NCI-H2196 (cell line): Measurements from ENCODE around the gene ANKRD29.

Source experiments
- DNase-seq: peaks from one replicate; lab custom pipeline; 2025; ENCODE audit not compliant: unreplicated experiment; lab: John Stamatoyannopoulos, UW

Gene ANKRD29

DNA sequence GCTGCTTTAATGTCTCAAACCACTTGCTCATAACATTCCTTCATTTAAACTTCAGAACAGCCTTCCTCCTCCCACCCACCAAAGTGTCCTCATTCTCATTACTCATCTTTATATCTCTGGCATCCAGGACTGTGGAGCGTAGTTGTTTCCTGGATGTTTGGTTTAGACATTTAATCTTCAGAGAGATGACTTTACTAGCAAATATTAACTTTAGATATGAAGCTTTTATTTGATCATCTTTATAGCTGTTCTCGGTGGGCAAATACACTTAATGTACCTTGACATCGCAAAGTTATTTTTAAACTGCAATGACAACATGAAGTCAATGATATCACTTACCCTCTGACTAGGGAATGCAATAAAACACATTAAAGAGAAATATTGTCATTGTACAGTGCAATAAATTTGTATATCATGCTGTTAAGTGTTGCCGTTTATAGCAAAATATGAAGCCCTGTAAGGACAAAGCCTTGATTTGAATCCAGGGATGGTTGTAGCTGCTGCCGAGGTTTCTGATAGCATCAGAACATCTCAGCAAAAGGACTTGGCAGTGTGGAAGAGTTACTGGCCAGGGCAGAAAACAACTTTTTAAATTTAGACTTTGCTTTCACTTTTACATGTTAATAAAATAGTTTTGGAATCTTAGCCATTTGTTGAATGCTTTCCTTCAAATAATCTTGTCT, 21.9 kb upstream of the ANKRD29 start:
- no peak for DNase-seq

DNA sequence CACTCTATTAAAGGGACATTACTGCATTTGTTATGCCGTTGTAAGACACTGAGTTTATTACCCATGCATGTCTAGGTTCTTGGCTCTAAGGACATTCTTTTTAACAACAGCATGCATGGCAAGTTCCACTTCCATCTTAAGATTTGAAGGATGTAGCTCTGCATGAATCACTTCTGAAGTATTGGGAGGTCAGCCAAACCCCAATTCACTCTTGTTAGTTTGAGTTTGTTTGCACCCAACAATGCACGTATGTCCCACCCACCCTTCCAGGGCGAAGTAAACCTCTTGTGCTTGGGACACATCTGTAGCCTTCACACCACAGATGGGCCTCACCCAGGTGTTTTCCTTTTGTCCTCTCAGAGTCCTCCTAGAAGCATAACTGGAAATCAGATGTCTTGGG, 21.0 kb upstream of the ANKRD29 start:
- no peak for DNase-seq

DNA sequence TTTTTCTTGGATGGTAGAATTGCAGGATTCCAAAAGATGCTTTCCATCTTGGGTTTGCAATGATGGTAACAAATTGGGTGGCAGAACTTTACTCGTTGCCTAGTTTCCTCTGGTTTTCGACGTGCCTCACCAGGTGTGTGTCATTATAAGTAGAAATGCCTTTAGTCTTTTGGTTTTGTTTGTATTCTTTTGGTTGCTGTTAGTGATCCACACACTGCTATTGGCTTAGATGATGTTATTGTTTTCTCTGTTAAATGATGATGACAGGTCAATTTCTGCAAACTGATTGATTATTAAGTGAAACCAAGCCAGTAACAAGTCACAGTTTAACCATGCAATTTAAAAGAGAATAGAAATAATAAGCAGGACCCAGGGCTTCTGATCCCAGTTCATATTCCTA, 20.4 kb upstream of the ANKRD29 start:
- DNase-seq = no peak

DNA sequence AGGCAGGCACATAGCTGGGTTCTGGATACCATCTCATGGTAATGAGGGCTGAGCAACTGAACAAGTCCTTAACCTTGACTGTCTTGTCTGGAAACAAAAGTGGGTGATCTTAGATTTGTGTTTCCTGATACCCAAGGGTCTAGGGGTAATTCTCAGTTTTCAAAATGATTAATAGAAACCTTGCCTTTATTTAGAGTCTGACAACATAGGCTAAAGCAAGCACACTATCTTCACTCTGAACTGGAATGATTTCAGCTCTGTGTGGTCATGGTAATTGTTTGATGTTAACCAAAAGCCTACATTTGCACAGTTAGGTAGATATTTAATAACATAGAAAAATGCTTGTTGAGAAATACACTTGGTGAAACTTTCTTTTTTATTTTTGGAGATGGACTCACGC, 19.8 kb upstream of the ANKRD29 start:
- no peak for DNase-seq

DNA sequence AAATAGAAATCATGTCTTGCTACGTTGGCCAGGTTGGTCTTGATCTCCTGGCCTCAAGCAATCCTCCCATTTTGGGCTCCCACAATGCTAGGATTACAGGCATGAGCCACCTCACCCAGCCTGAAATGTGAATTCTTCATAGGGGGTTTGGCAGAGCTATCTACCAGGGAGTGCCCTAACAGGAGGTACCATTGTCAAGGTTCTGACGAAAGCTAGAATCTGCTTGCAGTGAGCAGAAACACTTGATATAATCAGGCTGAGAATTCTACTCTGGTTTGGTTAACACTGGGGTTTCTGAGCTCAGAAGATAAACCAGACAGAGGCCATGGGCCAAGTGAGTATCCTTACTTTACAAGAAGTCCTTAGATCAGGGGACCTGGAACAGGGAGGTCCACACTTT, 19.3 kb upstream of the ANKRD29 start:
- DNase-seq = no peak

DNA sequence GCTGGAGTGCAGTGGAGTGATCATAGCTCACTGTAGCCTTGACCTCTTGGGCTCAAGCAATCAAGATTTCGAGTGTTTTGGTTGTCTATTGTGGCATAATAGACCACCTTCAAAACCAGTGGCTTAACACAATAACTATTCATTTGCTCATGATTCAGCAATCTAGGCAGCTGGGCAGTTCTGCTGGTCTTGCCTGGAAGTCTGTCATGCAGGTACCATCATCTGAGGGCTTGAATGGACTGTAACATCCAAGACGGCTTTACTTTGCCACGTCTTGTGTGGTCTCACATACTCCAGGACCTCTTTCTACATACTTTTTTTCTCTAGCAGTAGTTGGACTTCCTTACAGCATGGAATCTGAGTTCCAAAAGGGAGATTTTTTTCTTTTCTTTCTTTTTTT, 13.2 kb upstream of the ANKRD29 start:
- DNase-seq = no peak

DNA sequence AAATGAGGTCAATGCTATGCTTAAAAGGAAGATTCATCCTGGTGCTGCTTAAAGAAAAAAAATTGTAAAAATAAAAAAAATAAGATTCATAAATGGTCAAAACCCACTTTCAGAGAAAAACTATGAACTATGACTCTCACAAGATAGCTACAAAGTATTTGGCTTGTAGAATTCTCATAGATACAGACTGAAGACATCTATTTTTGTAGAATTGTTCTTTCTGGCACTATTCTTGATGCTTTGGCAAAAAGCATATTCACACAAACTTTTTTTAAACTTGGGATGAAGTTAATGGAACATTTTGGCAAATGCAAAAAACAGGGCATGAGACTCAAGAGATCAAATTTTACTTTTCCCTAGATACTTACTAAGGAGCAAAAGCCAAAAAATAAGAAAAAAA, 12.5 kb upstream of the ANKRD29 start:
- DNase-seq = no peak

DNA sequence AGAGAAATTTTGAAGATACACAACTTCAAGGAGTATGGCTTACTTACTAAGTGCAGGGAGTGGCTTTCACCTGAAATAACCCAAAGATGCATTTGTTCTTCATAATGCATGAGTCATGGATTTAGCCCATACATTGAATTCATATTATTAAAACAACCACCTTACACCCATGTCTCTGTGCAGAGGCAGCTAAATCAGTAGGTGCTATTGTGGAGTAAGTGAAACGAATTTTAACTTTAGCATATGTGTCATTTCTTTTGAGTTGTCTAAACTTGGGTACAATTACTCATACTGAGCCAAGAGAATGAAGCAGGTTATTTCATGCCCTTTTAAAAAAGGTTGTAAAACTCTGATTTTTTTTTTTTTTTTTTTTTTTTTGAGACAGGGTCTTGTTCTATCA, 11.0 kb upstream of the ANKRD29 start:
- no peak for DNase-seq

DNA sequence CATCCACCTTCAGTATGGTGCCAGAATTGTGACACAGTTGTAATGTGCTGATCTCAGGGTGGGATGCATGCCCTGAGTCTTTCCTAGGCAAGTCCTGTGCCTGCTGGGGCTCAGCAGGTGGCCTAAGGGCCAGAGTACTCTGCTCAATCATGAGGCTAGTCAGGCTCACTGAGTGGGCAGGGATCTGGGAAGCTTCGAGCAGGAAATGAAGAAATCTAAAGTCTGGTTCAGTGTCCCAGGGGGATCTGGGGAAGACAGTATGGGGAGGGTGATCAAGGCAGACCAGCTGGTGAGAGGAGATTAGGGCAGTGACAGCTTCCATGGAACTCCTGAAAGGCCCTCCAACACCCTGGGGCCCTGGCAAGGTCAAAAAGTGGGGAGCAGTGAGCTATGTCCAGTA, 8.9 kb upstream of the ANKRD29 start:
- DNase-seq = no peak

DNA sequence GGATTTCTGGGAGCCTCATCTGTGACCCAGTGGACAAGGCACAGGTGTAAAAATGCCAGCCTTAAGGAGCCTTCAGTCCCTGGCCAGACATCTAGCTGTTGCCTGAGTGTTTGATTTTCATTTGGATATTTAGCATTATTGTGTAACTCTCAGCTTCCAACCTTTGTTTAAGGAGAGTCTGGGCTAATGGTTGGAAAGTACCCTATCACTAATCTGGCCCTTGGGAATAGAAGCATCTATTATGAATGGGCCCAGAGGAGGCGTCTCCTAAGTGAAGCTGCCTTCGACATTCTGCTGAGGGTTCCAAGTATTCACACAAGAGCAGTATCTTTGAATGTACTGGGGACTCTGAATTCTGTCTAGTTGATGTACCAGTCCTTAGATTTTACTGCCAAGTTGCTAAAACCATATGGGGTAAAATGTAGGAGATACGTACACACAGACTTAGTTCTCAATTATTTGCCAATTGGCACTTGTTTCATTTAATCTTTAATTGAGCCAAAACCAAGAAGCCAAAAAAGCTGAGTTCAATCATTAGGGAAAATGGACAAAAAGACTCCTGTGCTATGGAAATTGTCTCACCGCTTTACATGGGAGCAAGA, 7.2 kb upstream of the ANKRD29 start:
- DNase-seq = no peak

DNA sequence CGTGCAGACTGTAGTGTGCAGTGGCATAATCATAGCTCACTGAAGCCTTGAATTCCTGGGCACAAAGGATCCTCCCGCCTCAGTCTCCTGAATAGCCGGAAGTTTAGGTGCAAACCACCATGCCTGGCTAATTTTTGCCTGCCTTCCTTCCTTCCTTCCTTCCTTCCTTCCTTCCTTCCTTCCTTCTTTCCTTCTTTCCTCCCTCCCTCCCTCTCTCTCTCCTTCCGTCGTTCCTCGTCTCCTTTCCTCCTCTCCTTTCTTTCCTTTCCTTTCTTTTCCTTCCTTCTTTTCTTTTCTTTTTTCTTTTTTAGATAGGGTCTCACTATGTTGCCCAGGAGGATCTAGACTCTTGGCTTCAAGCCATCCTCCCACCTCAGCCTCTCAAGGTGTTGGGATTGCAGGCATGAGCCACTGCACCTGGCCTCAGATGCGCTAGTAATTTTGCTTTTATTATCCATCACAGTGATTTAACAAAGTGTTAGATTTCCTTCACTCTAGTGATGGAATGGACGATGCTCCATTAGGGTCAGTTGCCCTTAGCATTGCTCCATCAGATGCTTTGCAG, 6.6 kb upstream of the ANKRD29 start:
- DNase-seq = no peak

DNA sequence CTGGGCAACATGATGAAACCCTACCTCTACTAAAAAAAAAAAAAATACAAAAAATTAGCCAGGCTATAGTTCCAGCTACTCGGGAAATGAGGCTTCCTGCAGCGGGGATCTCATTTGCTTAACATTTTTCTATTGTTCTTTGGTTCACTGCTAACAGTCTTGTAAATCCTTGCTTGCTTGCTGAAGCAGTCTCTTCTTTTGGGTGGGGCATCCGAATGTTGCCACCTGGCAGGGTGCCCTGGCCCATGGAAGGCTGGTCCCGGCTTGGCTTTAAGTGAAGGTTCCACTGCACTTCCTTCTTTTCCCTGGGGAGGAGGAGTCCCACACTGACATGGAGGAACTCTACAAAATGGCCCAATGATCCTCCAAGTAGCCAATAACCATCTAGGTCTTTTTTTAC, 6.0 kb upstream of the ANKRD29 start:
- no peak for DNase-seq

DNA sequence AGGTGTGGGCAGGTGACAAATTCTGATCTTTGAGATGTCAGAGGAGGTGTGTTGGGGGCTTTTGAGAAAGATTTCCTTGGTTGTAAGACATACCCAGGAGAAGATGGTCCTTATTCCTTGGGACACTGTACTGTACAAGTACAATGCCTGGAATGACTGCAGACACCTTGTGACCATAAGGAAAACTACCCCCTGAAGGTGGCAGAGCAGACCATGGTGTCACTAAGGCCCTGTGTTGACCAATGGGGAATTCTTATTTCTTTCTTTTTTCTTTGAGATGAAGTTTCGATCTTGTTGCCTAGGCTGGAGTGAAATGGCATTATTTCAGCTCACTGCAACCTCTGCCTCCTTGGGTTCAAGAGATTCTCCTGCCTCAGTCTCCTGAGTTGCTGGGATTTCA, 4.4 kb upstream of the ANKRD29 start:
- no peak for DNase-seq

DNA sequence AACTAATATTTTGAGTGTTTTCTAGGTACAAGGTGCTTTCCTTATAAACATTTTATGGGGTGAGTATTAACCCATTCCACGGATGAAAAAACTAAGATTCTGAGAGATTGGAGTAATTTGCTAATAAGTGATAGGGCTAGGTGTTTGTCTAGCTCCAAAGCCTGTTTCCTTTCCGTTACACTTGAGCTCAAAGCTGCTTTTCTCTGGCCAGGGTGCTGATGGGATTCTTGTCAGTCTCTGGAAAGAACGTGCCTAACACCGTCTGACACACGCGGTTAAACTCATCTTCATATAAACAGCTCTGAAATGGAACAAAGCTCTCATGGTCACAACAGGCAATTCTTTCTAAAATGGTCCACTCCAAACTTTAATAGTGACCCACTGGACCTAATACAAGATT, 2.0 kb upstream of the ANKRD29 start:
- no peak for DNase-seq

DNA sequence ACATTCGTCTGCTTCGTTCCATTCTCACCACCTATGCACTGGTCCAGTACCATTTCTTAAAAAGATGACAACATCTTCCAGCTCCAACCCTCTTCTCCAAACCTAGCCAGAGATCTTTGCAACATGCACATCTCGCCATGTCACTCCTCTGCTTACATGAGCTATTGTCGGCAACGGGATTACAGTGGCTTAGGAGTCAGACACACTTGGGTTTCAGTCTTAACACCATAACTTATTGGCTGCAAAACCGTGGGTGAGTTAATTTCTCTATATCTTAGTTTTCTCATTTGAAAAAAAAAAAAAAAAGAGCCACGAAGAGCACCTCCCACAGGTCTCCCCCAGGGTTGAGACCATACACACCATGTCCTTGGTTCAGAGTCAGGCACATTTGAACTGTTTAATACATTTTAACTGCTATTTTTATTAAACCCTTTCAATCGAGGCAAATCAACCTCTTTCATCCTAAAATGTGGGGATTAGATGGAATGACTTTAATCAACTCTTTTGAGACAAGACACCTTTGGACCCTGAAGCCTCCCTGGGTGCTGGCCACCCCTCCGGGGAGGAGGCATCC, 889 bp downstream of the ANKRD29 start:
- no peak for DNase-seq

DNA sequence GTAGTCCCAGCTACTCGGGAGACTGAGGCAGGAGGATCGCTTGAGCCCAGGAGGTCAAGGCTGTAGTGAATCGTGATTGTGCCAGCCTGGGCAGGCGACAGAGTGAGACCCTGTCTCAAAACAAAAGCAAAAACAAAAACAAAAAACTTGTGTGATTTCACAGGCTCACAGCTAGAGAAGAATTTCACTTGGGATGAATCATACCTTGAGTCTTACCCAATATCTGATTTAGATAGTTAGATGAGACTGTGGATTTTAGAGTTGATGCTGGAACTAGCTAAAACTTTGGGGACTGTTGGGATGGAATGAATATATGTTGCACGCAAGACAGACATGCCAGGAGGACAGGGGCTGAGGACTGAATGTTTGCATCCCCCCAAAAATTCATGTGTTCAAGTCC, 4.4 kb downstream of the ANKRD29 start:
- no peak for DNase-seq

DNA sequence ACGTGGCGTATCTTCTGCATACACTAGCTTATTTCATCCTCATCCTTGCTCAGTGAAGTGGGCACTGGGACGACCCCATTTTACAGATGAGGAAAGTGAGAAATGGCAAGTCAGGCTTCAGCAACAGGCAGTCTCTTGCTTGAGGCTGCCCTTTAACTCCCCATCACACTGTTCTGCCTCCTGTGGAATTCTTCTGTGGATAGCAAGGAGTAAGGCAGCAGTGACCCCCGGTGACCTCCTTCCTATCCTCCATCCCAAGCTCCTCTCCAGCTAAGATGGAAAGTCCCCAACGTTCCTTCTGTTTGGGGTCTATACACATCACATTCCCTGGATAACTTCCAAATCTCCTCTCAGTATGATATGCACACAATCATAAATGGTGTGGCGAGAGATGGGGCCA, 10.5 kb downstream of the ANKRD29 start:
- no peak for DNase-seq

DNA sequence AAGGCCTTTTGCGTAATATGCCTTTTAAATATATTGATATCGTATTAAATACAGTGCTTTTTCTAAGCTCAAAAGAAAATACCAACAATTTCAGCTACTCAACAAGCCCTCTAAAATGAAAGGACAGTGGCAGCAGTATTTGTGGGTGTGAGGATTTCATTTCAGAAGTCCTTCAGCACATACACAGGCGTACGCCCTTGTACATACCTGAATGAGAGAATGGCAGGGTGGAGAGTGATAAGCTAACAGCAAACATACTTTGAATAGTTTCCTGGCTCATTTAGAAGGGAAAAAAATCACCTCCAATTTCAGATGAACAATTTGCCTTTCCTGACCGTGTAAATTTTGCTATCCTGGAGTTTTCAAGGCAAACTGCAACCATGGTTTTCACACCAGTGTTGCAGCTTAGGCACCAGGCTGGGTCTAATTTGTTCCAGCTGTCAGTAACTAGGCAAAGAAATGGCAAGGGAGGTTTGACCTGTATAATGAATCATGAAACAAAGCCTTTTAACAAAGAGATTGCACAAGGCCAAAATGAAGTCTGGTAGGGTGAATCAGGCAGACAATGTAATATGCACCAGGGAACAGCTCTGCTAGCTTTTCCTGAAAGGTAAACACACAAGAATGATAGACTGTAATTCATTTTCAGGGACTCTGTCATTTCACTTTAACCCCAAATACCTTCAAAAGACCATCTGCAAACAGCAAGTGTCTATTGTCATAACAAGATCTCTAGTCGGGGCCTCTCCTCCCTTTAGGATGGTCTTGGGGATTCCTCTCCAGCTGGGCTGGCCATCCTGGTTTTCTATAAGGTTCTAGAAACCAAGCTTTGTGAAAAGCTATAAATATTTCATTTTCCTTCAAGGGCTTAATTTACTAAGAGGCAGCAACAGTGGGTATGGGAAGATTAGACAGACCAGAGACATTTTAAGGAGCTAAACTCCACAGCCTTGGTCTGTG, 11.5 kb downstream of the ANKRD29 start:
- DNase-seq = no peak

DNA sequence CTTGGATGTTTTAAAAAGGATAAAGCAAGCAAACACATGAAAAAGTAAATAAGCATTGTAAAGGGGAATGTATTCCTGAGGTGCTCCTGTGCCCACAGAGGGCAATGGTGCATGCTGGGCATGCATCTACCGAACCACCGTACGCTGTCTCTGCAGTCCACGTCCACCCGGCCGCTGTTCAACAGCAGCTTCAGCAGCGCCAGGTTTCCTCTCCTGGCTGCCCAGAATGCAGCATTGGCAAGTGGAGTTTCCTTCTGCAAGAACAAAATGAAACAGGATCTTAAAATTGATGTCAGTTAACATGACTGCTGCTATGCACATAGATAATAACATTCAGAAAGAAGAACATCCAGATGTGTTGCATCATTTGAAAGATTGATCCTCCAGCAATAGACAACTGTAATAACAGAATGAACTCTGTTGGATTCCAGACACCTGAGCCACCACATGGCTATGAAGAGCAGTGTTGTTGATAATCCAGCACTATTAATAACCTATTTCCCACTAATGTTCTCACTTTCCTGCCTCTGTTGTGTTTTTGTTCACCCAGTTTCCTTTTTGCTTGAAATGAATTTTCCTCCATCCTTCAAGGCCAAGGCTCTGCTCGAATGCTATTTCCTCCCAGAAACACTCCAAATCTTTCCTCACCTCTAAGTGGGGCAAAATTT, 13.6 kb downstream of the ANKRD29 start:
- no peak for DNase-seq

DNA sequence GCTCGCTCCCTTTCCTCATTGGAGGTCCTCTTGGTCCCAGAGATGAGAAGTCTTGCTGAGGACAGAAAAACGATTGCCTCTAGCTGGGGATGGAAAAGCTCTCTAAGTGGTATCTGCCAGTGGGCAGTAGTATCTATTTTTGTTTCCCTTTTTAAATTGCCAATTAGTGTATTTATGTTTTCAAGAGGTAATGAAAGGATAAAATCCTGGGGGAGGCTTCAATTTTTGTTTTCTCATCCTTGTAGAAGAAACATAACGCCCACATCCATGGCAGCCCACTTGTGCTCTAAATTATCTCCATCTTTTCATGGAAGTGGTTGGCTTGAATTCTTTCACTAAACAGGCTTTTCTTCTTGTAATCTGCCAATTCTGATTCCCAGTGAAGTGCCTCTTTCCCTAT, 14.3 kb downstream of the ANKRD29 start:
- DNase-seq = no peak

DNA sequence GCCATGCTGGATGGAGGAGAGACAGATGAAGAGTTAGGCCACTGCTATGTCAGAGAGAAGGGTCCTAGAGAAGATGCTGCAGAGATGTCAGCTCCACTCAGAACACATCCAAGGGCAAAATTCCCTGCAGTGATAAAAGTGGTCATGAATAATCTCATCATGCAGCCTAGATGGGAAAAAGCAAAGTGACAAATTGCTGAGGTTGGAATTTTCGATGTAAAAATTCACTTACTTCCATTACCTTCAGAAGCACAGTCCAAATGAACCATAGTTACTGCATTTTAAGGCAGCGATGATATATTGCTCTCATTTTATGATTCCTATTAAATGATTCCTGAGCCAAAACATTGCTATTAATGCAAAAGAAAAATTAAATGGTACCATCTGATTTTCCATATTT, 16.4 kb downstream of the ANKRD29 start:
- DNase-seq = no peak
